B cell (primary cell): ENCODE measurements around the gene CPD.

Experiments used
- EZH2 ChIP-seq: IDR thresholded peaks from 2 replicates; pipeline ENCODE4 v1.6.1; 2012; ENCODE audit warnings: borderline replicate concordance, low read depth, mild to moderate bottlenecking, moderate library complexity, low read length; ENCODE audit not compliant: insufficient read depth, poor library complexity, severe bottlenecking
- TF ChIP-seq, protein P1 (sequence below): fragments of 200-600 bp; IDR thresholded peaks from one replicate; pipeline ENCODE4 v1.8.0; 2022; ENCODE audit warnings: antibody characterized with exemption, mild to moderate bottlenecking

GRCh38 chr17:30424471-30424870 is 45.7 kb downstream of the CPD start:
- TF ChIP-seq, protein P1, sequence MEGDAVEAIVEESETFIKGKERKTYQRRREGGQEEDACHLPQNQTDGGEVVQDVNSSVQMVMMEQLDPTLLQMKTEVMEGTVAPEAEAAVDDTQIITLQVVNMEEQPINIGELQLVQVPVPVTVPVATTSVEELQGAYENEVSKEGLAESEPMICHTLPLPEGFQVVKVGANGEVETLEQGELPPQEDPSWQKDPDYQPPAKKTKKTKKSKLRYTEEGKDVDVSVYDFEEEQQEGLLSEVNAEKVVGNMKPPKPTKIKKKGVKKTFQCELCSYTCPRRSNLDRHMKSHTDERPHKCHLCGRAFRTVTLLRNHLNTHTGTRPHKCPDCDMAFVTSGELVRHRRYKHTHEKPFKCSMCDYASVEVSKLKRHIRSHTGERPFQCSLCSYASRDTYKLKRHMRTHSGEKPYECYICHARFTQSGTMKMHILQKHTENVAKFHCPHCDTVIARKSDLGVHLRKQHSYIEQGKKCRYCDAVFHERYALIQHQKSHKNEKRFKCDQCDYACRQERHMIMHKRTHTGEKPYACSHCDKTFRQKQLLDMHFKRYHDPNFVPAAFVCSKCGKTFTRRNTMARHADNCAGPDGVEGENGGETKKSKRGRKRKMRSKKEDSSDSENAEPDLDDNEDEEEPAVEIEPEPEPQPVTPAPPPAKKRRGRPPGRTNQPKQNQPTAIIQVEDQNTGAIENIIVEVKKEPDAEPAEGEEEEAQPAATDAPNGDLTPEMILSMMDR, result no peak
- TF ChIP-seq EZH2, result no peak
